ENCODE data around the gene DNAJB8.

DNA sequence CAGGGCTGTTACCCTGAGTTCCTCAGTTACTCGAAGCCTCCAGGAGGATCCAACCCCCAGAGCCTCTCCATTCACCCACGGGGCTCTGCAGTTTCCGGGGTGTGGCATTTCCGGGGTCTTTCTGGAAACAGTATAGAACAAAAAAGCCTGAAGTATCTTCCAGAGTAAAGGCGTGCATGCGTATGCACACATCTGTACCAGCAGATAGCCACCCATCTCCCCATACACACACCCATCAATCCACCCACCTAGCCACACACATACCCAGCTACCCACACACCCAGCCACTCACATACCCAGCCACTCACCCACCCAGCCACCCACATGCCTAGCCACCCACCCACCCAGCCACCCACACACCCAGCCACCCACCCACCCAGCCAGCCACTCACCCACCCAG, 2.9 kb upstream of the DNAJB8 start:
- no peak for TF ChIP-seq CTCF (IDR thresholded peaks at IDR 0.05; ENCODE audit: insufficient read depth, low read depth, low read length)
- TF ChIP-seq EZH2 (IDR thresholded peaks at IDR 0.05; ENCODE audit: insufficient read depth, low read length): no peak
